ENCODE measurements around the gene TBL2.
A peak's percentile ranks its signal among the peaks of the same experiment; 100 is the strongest.
"Not testable (repeated sequence)": the region's sequence is repeated elsewhere in the genome, so short reads cannot be mapped to it uniquely, and the experiment has no call there.

The TBL2 gene

GRCh38 chr7:73606801-73607691, 28.7 kb upstream of the TBL2 start:
- no peak for DNase-seq (ENCODE audit: low read depth)

DNA sequence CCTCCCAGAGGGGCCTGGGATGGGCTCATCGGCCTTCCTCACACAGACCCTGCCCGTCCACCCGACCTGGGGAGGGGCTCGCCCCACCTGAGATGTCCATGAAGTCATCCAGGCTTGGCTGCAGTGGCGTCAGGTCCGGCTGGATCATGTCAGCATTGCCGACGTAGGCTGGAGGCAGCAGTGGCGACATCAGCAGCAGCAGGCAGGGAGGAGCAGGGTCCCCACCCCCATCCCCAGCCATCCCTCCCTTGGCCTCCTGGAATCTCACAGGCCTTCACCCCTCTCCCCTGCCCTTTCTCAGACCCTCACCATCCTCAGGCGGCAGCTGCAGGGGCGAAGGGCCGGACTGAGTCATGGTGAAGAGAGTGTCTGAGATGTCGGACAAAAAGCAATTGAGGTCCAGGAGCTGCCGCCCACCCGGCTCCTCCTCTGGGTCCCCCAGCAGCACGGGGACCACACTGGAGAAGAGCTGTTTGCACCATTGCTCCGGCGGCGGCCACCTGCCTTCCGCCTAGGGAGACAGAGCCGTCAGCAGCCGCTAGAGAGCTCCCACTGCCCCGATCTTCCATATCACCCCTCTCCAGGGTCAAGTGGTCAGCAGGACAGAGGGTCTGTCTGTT, 27.3 kb upstream of the TBL2 start:
- DNase-seq (ENCODE audit: low read depth), result no peak

DNA sequence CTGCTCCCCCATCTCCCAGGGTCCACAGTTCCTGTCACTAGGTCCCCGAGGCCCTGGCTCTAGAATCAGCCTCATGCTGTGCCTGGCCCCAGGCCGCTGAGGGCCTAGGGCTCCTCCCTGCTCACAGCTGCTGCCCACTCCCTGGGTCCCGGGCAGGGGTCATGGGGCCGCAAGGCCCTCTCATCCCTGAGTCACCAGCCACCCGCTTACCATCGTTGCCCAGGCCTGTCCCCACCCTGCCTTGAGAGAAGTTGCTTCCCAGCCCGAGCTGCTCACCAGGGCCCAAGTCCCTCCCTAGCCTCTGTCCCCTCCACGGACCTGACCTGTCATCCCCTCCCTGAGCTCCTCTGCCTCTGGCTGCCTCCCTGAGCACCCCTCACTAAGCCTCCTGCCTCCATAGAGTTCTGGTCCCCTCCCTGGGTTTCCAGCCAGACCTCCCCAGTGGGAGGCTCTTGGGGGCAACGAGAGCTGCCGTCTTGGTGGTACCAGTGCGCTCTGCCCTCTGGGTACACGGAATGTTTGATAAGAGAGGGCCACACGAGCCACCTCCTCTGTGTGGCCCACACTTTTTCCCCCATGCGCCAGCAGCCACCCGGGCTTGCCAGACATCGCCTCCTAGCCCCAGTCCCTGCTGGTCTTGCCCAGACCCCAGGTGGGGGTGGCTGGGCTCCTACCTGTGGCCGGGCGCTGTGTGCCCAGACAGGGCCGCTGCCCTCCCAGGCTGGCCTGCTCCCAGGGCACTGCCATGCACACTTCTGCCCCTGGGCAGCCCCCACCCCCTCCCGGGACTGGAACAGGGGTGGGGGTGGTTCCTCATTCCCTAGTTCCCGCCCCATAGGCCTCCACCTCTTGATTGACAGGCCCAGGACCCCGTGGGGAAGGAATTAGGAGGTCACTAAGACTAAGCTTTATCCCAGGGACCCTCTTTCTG, 24.6 kb upstream of the TBL2 start:
- no peak for DNase-seq (ENCODE audit: low read depth)

- no peak for DNase-seq (ENCODE audit: low read depth)
Measured at GRCh38 chr7:73599916-73600315, 21.5 kb upstream of the TBL2 start.

DNA sequence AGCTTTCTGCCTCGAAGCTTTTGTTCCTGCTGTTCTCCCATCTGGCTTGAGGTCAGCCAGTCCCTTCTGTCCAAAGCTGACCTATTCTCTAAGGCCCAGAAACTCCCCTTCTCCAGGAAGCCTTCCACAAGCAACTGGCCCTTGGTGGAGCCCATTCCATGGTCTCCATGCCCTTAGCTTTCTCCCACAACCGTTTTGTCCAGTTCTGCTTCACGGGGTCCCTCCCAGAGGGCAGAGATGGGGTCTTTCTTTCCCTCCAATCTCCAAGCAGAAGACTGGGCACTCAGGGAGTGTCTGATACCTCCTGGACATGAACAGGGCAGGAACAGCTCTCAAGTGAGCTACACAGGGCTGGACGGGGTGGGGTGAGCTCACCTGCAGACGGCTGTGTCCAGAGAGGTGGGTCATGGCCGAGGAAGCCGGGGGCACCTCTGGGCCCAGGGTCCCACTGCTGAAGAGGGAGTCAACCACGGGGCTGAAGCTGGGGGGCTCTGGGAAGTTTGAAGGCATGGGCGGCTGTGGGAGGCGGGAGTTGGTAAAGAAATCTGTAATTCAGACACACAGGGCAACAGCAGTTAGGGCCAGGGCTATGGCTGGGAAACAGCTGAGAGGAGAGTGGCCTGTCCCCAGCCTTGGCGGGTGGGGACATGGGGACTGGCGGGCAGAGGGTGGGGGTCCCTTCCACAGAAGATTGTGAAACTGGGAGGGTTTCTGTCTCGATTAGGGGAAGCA, 20.9 kb upstream of the TBL2 start:
- DNase-seq (ENCODE audit: low read depth), result no peak

DNA sequence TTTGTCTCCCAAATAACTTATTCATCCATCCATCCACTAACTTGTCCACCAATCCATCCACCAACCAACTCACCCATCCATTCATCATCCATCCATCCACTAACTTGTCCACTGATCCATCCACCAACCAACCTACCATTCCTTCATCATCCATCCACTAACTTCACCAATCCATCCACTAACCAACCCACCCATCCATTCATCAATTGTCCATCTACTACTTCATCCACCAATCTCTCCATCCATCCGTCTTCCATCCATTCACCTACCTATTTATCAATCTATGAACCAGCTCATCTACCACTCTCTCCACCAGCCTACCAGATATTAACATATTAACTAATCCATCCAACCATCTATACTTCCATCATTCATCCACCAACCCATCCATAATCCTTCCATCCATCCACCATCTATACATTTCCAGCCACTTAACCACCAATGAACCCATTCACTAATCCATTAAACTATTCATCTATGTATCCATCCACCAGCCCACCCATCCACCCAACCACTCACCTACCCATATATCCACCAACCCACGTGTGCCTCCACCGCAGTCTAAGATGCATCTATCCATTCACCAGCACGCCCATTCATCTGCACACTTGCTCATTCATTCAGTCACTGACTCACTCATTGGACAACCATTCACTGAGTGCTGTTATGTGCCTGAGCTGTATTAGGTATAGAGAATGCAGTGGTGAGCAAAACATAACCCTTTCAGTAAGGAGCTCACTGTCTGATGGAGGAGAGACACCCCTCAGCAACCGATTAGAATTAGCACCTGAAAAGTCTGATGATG, 19.8 kb upstream of the TBL2 start:
- DNase-seq (ENCODE audit: low read depth), result no peak

DNA sequence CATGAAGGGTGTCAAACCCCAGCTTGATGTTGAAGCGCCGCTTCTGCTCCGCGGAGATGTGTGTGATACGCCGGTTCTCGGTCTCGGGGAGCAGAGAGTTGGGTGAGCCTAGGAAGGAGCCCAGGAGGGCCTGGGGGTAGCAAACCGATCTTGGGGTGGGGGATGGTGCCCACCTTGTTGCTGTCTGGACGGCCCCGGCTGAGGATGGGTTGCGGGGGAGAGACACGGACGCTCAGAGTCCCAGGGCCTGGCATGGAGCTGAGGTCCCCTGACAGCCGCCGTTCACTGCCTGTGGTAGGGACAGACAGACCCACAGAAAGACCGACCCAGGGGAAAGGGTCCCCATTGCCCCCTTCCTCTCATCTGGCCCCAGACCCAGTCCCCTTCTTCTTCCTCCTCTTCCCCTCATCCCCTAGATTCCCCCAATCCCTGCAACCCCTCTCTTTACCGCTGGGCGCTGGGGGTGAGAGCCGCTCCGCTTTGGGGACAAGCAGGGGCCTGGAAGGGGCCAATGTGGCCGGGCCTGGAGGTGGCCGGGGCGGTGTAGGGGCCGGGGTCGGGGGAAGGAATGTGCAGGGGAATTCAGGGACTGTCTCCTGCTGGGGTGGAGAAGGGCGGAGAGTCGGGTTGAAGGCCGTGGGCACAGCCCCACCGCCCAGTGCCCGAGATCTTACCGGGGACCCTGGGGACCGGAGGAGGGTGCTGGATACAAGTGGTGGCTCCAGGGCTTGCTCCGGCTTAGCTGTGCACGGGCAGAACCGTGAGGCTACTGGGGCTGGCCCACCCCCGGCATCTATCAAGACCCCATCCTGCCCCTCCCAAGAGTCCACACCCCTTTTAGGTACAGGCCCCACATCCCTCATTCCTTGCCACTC, 18.0 kb upstream of the TBL2 start:
- DNase-seq (ENCODE audit: low read depth), result no peak

DNA sequence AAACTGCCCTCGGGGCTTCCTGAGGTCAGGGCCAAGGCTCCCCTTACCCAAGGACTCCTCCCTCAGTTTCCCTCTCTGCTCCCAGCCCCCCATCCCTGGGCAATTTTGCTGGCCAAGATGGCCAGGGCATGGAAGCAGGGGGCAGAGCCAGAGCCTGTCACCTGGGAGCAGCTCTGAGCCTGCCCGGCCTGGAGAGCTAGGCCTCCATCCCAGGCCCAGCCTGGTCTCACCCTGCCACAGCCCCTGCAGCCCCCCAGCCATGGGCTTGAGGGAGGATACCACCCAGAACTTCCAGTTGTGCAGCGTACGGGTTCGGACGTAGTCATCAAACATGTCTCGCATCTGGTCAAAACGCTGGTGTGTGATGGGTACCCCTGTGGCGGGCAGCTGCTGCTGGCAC, 17.0 kb upstream of the TBL2 start:
- no peak for DNase-seq (ENCODE audit: low read depth)

DNA sequence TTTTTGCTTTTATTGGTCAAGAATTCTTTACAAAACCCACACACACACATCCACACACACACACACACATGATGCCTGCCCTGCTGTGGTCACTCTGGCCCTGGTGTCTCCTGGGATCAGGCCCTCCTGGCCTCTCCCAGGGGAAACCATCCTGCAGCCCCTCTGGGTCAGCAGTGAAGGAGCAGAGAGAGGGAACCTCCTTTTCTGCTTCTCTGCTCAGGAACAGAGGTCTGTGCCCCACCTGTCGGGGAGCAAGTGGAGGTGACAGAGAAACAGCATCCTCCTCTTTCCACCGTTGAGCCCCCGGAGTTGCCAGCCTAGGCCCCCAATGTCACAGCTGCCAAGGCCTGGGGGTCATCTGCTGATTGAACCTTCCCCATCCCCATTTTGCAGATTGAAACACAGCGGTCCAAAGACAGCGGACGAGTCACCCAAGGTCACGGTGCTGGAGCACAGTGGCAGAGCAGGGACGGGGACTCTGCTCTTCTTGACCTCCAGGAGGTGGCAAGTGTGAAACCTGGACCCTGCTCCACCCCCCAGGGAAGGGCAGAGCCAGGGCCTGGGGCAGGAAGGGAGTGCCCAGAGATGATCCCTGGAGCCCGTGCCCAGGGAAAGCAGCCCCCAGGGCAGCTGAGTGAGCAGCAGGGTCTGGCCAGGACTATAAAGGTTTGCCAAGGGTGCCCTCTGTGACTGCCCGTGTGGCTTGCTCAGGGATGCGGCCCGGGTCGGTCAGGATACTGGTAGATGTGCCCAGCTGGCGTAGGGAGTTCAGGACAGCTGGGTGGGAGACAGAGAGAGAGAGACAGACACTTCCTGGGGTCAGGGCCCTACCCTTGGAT, 15.0 kb upstream of the TBL2 start:
- no peak for DNase-seq (ENCODE audit: low read depth)

DNA sequence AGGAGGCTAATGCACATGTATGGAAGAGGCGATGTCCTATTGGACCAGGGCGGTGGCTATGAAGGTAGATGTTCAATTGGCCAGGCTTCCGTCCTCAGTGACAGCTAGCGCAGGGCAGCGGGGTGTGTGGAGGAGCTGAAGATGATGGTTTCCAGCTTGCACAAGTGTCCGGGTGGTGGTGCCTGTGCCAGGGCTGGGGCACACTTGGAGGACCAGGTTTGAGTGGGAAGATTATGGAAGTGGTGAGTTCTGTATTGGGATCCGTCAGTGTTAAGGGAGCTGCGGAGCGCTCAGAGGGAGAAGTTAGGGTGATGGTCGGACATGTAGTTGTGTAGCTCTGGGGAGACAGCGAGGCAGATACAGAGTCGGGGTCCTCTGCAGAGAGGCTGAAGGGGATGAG, 8.5 kb upstream of the TBL2 start:
- DNase-seq (ENCODE audit: low read depth), result no peak

GRCh38 chr7:73585196-73585595, 6.8 kb upstream of the TBL2 start:
- DNase-seq (ENCODE audit: low read depth), result no peak

GRCh38 chr7:73582664-73583202, 4.4 kb upstream of the TBL2 start:
- DNase-seq (ENCODE audit: low read depth), result no peak

- DNase-seq (ENCODE audit: low read depth), result not testable (repeated sequence)
Measured at GRCh38 chr7:73581006-73581405, 2.6 kb upstream of the TBL2 start.

- DNase-seq (ENCODE audit: low read depth), result peak; percentile 19
Measured at GRCh38 chr7:73577627-73578341, 595 bp downstream of the TBL2 start.

DNA sequence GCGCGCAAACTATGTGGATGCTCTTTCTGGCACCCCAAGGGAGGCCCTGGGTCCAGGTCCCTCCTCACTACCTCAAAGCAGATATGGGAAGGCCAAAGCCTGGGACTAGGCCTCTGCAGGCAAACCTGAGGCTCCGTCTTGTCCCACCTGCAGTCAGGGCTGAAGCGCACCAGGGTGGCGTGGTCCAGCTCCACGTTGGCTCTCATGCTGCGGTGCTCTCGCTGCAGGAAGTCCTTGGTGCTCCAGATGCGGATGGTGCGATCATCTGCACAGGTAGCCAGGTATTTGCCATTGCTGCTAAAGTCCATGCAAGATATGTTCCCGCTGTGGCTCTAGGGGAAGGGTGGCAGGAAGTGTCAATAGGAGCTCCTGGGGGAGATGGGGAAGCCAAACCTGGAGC, 4.6 kb downstream of the TBL2 start:
- no peak for DNase-seq (ENCODE audit: low read depth)

- no peak for DNase-seq (ENCODE audit: low read depth)
Measured at GRCh38 chr7:73573276-73573675, 5.1 kb downstream of the TBL2 start.

GRCh38 chr7:73572767-73573186, 5.6 kb downstream of the TBL2 start:
- DNase-seq (ENCODE audit: low read depth), result no peak

DNA sequence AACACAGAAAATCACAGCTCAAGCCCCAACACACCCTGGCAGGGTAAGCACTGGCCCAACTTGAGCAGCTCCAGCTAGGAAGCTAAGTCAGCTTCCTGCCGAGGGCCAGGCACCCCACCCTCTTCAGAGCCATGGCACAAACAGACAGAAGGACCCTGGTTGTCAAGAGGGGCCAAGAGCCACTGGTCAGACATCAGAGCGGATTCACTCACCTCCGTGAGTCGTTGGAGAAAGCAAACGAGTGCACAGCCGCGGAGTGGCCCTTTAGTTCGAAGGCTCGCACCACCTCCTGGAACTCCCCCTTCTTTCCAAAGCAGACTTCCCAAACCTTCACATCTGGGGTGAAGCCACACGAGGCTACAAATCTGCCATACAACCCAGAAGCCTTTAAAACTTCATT, 7.4 kb downstream of the TBL2 start:
- DNase-seq (ENCODE audit: low read depth), result no peak
